Osteocyte (in vitro differentiated cells): Measurements from ENCODE around the gene CTDSP1. TPM values are rescaled to one million over a fixed set of nuclear protein-coding genes. Genes with fewer than 3 reads are reported as not detected.

Source experiments
- DNase-seq: peaks from one replicate; pipeline ENCODE4 v3.0.0; 2021; ENCODE audit warnings: mixed read lengths; ENCODE audit not compliant: unreplicated experiment; ENCODE audit errors: extremely low spot score
- H3K27ac Mint-ChIP-seq: one replicate; pipeline ENCODE4 v1.8.0; 2021; ENCODE audit warnings: mild to moderate bottlenecking, mixed read lengths; ENCODE audit not compliant: unreplicated experiment
- H3K27me3 Mint-ChIP-seq: one replicate; pipeline ENCODE4 v1.8.0; 2021; ENCODE audit warnings: mixed read lengths; ENCODE audit not compliant: unreplicated experiment
- H3K36me3 Mint-ChIP-seq: one replicate; pipeline ENCODE4 v1.8.0; 2021; ENCODE audit warnings: mixed read lengths; ENCODE audit not compliant: unreplicated experiment
- H3K4me1 Mint-ChIP-seq: one replicate; pipeline ENCODE4 v1.8.0; 2021; ENCODE audit warnings: mixed read lengths; ENCODE audit not compliant: unreplicated experiment
- H3K4me3 Mint-ChIP-seq: one replicate; pipeline ENCODE4 v1.8.0; 2021; ENCODE audit warnings: mild to moderate bottlenecking, moderate library complexity, mixed read lengths; ENCODE audit not compliant: unreplicated experiment
- H3K9me3 Mint-ChIP-seq: one replicate; pipeline ENCODE4 v1.8.0; 2021; ENCODE audit warnings: mixed read lengths; ENCODE audit not compliant: unreplicated experiment
- total RNA-seq: library from RNA; stranded (reverse); gene quantifications from 2 replicates; pipeline ENCODE4 v1.2.1, GENCODE V29; 2021
- TF ChIP-seq, protein P1 (sequence below): fragments of 200-600 bp; sonication (generic); IDR thresholded peaks from 2 replicates; pipeline ENCODE4 v1.5.0; 2021; ENCODE audit warnings: antibody characterized with exemption, mild to moderate bottlenecking, moderate library complexity

The CTDSP1 gene
- total RNA-seq, 1 donor from 2014 or later: 131 TPM

GRCh38 chr2:218382785-218383184, 16.9 kb upstream of the CTDSP1 start:
- TF ChIP-seq, protein P1, sequence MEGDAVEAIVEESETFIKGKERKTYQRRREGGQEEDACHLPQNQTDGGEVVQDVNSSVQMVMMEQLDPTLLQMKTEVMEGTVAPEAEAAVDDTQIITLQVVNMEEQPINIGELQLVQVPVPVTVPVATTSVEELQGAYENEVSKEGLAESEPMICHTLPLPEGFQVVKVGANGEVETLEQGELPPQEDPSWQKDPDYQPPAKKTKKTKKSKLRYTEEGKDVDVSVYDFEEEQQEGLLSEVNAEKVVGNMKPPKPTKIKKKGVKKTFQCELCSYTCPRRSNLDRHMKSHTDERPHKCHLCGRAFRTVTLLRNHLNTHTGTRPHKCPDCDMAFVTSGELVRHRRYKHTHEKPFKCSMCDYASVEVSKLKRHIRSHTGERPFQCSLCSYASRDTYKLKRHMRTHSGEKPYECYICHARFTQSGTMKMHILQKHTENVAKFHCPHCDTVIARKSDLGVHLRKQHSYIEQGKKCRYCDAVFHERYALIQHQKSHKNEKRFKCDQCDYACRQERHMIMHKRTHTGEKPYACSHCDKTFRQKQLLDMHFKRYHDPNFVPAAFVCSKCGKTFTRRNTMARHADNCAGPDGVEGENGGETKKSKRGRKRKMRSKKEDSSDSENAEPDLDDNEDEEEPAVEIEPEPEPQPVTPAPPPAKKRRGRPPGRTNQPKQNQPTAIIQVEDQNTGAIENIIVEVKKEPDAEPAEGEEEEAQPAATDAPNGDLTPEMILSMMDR: no peak
- Mint-ChIP-seq H3K9me3 (no peaks in the 10 kb centered on the region), H3K36me3 (no peaks in the 10 kb centered on the region), H3K27me3 (peaks cover 15% of the 10 kb centered on the region), H3K4me1 (peaks cover 4% of the 10 kb centered on the region), H3K4me3 (no peak overlapping the region), H3K27ac (no peak overlapping the region)
- DNase-seq: no peak

GRCh38 chr2:218383892-218384519, 15.7 kb upstream of the CTDSP1 start:
- Mint-ChIP-seq H3K27me3 (peaks cover 7% of the 10 kb centered on the region), H3K4me3 (no peak overlapping the region), H3K27ac (no peak overlapping the region), H3K9me3 (no peaks in the 10 kb centered on the region), H3K36me3 (no peaks in the 10 kb centered on the region), H3K4me1 (peaks cover 4% of the 10 kb centered on the region)
- DNase-seq: no peak
- TF ChIP-seq, protein P1: no peak

DNA sequence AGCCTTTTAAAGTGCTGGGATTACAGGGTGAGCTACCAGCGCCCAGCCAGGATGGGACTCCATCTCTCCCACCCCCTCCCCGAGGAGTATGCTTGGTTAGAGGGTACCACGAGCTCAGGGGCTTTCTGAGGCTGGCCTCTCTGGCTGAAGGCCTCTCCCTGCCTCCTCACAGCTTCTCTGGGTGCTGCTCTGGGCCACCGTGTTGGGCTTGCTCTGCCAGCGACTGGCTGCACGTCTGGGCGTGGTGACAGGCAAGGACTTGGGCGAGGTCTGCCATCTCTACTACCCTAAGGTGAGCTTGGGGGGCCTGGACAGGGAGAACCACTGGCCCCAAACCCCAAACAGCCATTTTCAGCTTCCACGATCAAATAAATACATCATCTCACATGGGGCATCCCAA, 14.7 kb upstream of the CTDSP1 start:
- DNase-seq: no peak

GRCh38 chr2:218386505-218387368, 12.9 kb upstream of the CTDSP1 start:
- H3K27ac Mint-ChIP-seq: no peak overlapping the region
- no peak for DNase-seq
- H3K4me3 Mint-ChIP-seq: peak overlapping the region; percentile 35

More for the DNA sequence above, 14.7 kb upstream of the CTDSP1 start:
- TF ChIP-seq, protein P1: no peak
- Mint-ChIP-seq H3K4me3 (no peak overlapping the region), H3K4me1 (peaks cover 4% of the 10 kb centered on the region), H3K9me3 (no peaks in the 10 kb centered on the region), H3K27ac (no peak overlapping the region), H3K36me3 (no peaks in the 10 kb centered on the region), H3K27me3 (peaks cover 5% of the 10 kb centered on the region)

More at GRCh38 chr2:218386505-218387368, 12.9 kb upstream of the CTDSP1 start:
- H3K36me3 Mint-ChIP-seq: no peaks in the 10 kb centered on the region
- H3K27me3 Mint-ChIP-seq: peaks cover 2% of the 10 kb centered on the region
- peaks cover 4% of the 10 kb centered on the region for H3K4me1 Mint-ChIP-seq
- no peaks in the 10 kb centered on the region for H3K9me3 Mint-ChIP-seq
- TF ChIP-seq, protein P1: no peak
